Measurements from ENCODE around the gene SNX10.

DNA sequence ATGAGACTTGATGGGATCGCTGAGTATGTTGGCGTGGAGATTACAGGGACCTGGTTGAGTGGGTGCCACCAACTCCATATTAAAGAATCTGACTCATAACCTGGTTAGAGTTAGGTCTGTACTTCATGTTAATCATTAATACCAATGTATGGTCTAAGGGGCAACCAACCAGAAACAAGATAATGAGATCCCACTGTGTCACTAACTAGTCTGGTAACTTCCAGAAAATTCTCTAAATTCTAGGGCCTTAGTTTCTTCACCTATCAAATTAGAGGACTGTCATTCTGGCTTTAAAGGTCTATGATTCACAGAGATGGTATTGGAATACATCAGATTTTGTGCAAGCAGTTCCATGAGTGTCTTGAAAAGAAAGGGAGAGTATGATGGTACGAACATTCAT, 102.2 kb downstream of the SNX10 start:
- TF ChIP-seq, protein P1, sequence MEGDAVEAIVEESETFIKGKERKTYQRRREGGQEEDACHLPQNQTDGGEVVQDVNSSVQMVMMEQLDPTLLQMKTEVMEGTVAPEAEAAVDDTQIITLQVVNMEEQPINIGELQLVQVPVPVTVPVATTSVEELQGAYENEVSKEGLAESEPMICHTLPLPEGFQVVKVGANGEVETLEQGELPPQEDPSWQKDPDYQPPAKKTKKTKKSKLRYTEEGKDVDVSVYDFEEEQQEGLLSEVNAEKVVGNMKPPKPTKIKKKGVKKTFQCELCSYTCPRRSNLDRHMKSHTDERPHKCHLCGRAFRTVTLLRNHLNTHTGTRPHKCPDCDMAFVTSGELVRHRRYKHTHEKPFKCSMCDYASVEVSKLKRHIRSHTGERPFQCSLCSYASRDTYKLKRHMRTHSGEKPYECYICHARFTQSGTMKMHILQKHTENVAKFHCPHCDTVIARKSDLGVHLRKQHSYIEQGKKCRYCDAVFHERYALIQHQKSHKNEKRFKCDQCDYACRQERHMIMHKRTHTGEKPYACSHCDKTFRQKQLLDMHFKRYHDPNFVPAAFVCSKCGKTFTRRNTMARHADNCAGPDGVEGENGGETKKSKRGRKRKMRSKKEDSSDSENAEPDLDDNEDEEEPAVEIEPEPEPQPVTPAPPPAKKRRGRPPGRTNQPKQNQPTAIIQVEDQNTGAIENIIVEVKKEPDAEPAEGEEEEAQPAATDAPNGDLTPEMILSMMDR (conservative IDR thresholded peaks at IDR 0.05; ENCODE audit: low read depth, low read length): no peak
- no peak for TF ChIP-seq EZH2 (IDR thresholded peaks at IDR 0.05; ENCODE audit: low read length, unreplicated experiment)

Data from PC-3 (cell line).